CD4-positive, alpha-beta memory T cell (primary cell): Measurements from ENCODE around the gene ZC3H12C. TPM values are rescaled to one million over a fixed set of nuclear protein-coding genes. Genes with fewer than 3 reads are reported as not detected.

Experiments
- CTCF ChIA-PET: fragments of 350-600 bp; sonication (Branson Sonifier 250); formaldehyde crosslinking; loops from one replicate; lab custom pipeline; 2021; ENCODE audit warnings: inconsistent platforms; ENCODE audit not compliant: partially characterized antibody; lab: Charles Lee
- POLR2A ChIA-PET: fragments of 350-600 bp; sonication (Branson Sonifier 250); formaldehyde crosslinking; loops from one replicate; lab custom pipeline; 2021; ENCODE audit not compliant: partially characterized antibody; lab: Charles Lee
- DNase-seq, 5 donors: peaks; one replicate each; pipeline versions ENCODE4 v3.0.0 to v3.0.0-alpha.2; 2020 to 2022; ENCODE audit warnings: mixed read lengths in 1 of 5
- H3K27ac ChIP-seq: one replicate; pipeline ENCODE4 v1.7.0; 2013; ENCODE audit warnings: low read depth, low read length
- H3K27me3 ChIP-seq: 2 replicates; pipeline ENCODE4 v1.7.0; 2013; ENCODE audit warnings: mild to moderate bottlenecking, low read length, moderate library complexity; ENCODE audit not compliant: insufficient read depth
- H3K36me3 ChIP-seq: 2 replicates; pipeline ENCODE4 v1.7.0; 2013; ENCODE audit warnings: mild to moderate bottlenecking, low read length, moderate library complexity; ENCODE audit not compliant: insufficient read depth
- H3K4me1 ChIP-seq: 2 replicates; pipeline ENCODE4 v1.7.0; 2013; ENCODE audit warnings: mild to moderate bottlenecking, low read length, moderate library complexity; ENCODE audit not compliant: insufficient read depth
- H3K4me3 ChIP-seq, 2 donors: one replicate each; pipeline ENCODE4 v1.7.0; 2013; ENCODE audit warnings: low read length in 2 of 2, mild to moderate bottlenecking in 1 of 2
- H3K9me3 ChIP-seq, 2 donors: one replicate each; pipeline ENCODE4 v1.7.0; 2013; ENCODE audit warnings: low read length in 2 of 2, control low read depth in 1 of 2; ENCODE audit not compliant: control insufficient read depth in 1 of 2
- H3K27ac Mint-ChIP-seq, 7 donors: one replicate each; pipeline ENCODE4 v1.8.0; 2020 to 2021; ENCODE audit warnings: mixed read lengths in 7 of 7, mild to moderate bottlenecking in 6 of 7, inconsistent platforms in 3 of 7, moderate library complexity in 3 of 7
- H3K27me3 Mint-ChIP-seq, 2 donors: one replicate each; pipeline ENCODE4 v1.8.0; 2020 to 2021; ENCODE audit warnings: mixed read lengths in 2 of 2
- H3K36me3 Mint-ChIP-seq, 2 donors: one replicate each; pipeline ENCODE4 v1.8.0; 2020 to 2021; ENCODE audit warnings: mixed read lengths in 2 of 2, inconsistent platforms in 1 of 2, mild to moderate bottlenecking in 1 of 2
- H3K4me1 Mint-ChIP-seq, 4 donors: one replicate each; pipeline ENCODE4 v1.8.0; 2020 to 2021; ENCODE audit warnings: mixed read lengths in 4 of 4, mild to moderate bottlenecking in 1 of 4
- H3K4me3 Mint-ChIP-seq, 8 donors: one replicate each; pipeline ENCODE4 v1.8.0; 2020 to 2021; ENCODE audit warnings: mixed read lengths in 8 of 8, mild to moderate bottlenecking in 7 of 8, moderate library complexity in 6 of 8, inconsistent platforms in 3 of 8
- H3K9me3 Mint-ChIP-seq, 8 donors: one replicate each; pipeline ENCODE4 v1.8.0; 2020 to 2021; ENCODE audit warnings: mixed read lengths in 8 of 8, mild to moderate bottlenecking in 5 of 8, inconsistent platforms in 3 of 8, moderate library complexity in 1 of 8
- intact Hi-C: fragments of 100-400 bp; cut with micrococcal nuclease; formaldehyde crosslinking; loops from one replicate; pipeline ENCODE4 v1.15.1; 2023
- polyA plus RNA-seq, 2 donors: library from polyadenylated mRNA; unstranded; fragments of 300-500 nt; fragmentation: Illumina TruSeq; gene quantifications; one replicate each; pipeline ENCODE4 v1.2.3, GENCODE V29; 2021
- total RNA-seq, 2 experiments: library from RNA; stranded (reverse); gene quantifications; one replicate each; pipeline ENCODE4 v1.2.3, GENCODE V29; 2021

The ZC3H12C gene
- total and polyA plus RNA-seq, 4 experiments from 2014 or later, result 0.17 TPM; not detected in 2

GRCh38 chr11:110131386-110132123 is 38.4 kb downstream of the ZC3H12C start:
- H3K27me3 Mint-ChIP-seq, result peaks cover 3 to 12% of the 10 kb centered on the region in 2 donors
- intact Hi-C loops, result no loop called here
- Histone ChIP-seq H3K4me1 (no peaks in the 10 kb centered on the region), H3K9me3 (no peaks in the 10 kb centered on the region), H3K36me3 (no peaks in the 10 kb centered on the region), H3K27me3 (no peaks in the 10 kb centered on the region), H3K27ac (no peak overlapping the region), H3K4me3 (no peak overlapping the region)
- no peaks in the 10 kb centered on the region for H3K4me1 Mint-ChIP-seq
- ChIA-PET CTCF (no interaction called here), POLR2A (no interaction called here)
- no peak for DNase-seq
- H3K36me3 Mint-ChIP-seq, result no peaks in the 10 kb centered on the region
- no peak overlapping the region for H3K4me3 Mint-ChIP-seq
- H3K9me3 Mint-ChIP-seq, result no peaks in the 10 kb centered on the region
- no peak overlapping the region for H3K27ac Mint-ChIP-seq

- Histone ChIP-seq H3K4me1 (no peaks in the 10 kb centered on the region), H3K27ac (no peak overlapping the region), H3K27me3 (no peaks in the 10 kb centered on the region), H3K9me3 (no peaks in the 10 kb centered on the region), H3K4me3 (no peak overlapping the region), H3K36me3 (no peaks in the 10 kb centered on the region)
- ChIA-PET CTCF (no interaction called here), POLR2A (no interaction called here)
- DNase-seq, result no peak
- H3K9me3 Mint-ChIP-seq, result no peaks in the 10 kb centered on the region
- H3K4me1 Mint-ChIP-seq, result no peaks in the 10 kb centered on the region
- no peaks in the 10 kb centered on the region for H3K36me3 Mint-ChIP-seq
- no peak overlapping the region for H3K4me3 Mint-ChIP-seq
- intact Hi-C loops, result no loop called here
- H3K27ac Mint-ChIP-seq, result no peak overlapping the region
- H3K27me3 Mint-ChIP-seq, result peaks cover 3 to 13% of the 10 kb centered on the region in 2 donors
Observed at GRCh38 chr11:110133160-110133559, 40.0 kb downstream of the ZC3H12C start.

DNA sequence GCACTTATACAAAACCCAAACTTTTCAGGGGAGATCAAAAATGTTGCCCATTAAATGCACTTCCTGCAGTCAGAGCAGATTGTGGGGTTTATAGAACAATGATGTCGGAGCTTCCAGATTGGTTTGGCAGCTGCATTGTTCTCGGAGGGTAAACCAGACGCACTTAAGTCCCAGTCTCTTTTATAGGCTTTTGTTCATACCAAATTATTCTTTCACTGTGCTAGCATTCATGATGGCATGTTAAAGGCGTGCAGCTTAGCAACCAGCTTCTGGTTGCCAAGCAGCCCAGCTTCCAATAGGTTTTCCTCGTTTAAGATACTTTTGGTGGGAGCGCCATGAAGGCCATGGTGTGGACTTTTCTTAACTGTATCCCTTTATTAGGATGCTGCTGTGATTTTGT is 40.9 kb downstream of the ZC3H12C start:
- intact Hi-C loops, result no loop called here
- H3K36me3 Mint-ChIP-seq, result no peaks in the 10 kb centered on the region
- Histone ChIP-seq H3K27ac (no peak overlapping the region), H3K4me3 (no peak overlapping the region), H3K36me3 (no peaks in the 10 kb centered on the region), H3K27me3 (no peaks in the 10 kb centered on the region), H3K9me3 (no peaks in the 10 kb centered on the region), H3K4me1 (no peaks in the 10 kb centered on the region)
- POLR2A ChIA-PET, result no interaction called here
- H3K4me1 Mint-ChIP-seq, result no peaks in the 10 kb centered on the region
- H3K27me3 Mint-ChIP-seq, result peaks cover 3 to 13% of the 10 kb centered on the region in 2 donors
- no peak for DNase-seq
- CTCF ChIA-PET, result no interaction called here
- no peaks in the 10 kb centered on the region for H3K9me3 Mint-ChIP-seq
- H3K4me3 Mint-ChIP-seq, result no peak overlapping the region
- no peak overlapping the region for H3K27ac Mint-ChIP-seq

GRCh38 chr11:110141812-110142211 is 48.6 kb downstream of the ZC3H12C start:
- Mint-ChIP-seq H3K9me3 (peaks cover 0 to 2% (median 0%) of the 10 kb centered on the region in 8 donors), H3K36me3 (no peaks in the 10 kb centered on the region), H3K27me3 (peaks cover 7 to 19% of the 10 kb centered on the region in 2 donors), H3K4me3 (no peak overlapping the region), H3K27ac (no peak overlapping the region), H3K4me1 (peaks cover 0 to 2% (median 0%) of the 10 kb centered on the region in 4 donors)
- Histone ChIP-seq H3K4me3 (no peak overlapping the region), H3K27ac (no peak overlapping the region), H3K4me1 (no peaks in the 10 kb centered on the region), H3K9me3 (no peaks in the 10 kb centered on the region), H3K36me3 (no peaks in the 10 kb centered on the region), H3K27me3 (no peaks in the 10 kb centered on the region)
- intact Hi-C loops, result no loop called here
- no peak for DNase-seq
- ChIA-PET POLR2A (no interaction called here), CTCF (no interaction called here)

DNA sequence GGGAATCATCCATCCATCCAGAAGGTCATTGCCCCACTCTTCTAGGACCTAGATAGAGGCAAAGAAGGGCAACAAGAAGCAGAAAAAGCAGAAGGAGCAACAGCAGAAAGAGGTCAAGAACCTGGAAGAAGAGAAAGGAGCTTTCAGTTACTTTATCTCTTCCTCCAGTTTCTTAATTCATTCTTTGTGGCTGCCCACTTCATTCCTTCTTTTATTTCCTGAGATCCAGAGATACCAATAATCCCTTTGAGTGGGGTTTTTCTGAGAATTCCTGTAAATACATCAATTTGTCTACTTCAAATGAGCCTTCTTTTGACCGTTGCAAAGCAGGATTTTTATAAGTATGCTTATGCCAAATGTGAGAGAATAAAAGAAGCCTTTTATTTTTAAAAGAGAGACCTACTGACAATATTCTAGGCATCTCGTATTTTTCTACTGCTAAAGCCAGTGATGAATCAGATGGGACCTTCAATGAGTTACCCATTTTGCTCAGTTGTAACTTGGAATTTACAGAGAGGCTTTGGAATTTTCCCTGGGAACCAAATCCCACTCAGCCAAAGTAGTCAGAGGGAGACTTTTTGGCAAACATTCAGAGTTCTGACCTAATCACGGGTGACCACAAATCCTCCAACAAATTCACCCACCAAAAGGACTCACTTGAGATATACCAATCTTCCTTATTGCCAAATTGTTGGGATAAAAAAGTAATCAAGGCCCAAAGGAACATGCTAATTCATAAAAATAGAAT is 54.9 kb downstream of the ZC3H12C start:
- no peaks in the 10 kb centered on the region for H3K36me3 ChIP-seq
- peaks cover 0 to 2% (median 0%) of the 10 kb centered on the region in 4 donors for H3K4me1 Mint-ChIP-seq
- ChIA-PET POLR2A (no interaction called here), CTCF (no interaction called here)
- no peak overlapping the region for H3K4me3 Mint-ChIP-seq
- H3K27ac Mint-ChIP-seq, result no peak overlapping the region
- H3K27ac ChIP-seq, result no peak overlapping the region
- H3K27me3 ChIP-seq, result no peaks in the 10 kb centered on the region
- intact Hi-C loops, result no loop called here
- peaks cover 5 to 26% of the 10 kb centered on the region in 2 donors for H3K27me3 Mint-ChIP-seq
- H3K4me3 ChIP-seq, result no peak overlapping the region
- peaks cover 0 to 2% (median 0%) of the 10 kb centered on the region in 8 donors for H3K9me3 Mint-ChIP-seq
- H3K36me3 Mint-ChIP-seq, result no peaks in the 10 kb centered on the region
- H3K4me1 ChIP-seq, result no peaks in the 10 kb centered on the region
- DNase-seq, result no peak
- H3K9me3 ChIP-seq, result no peaks in the 10 kb centered on the region

DNA sequence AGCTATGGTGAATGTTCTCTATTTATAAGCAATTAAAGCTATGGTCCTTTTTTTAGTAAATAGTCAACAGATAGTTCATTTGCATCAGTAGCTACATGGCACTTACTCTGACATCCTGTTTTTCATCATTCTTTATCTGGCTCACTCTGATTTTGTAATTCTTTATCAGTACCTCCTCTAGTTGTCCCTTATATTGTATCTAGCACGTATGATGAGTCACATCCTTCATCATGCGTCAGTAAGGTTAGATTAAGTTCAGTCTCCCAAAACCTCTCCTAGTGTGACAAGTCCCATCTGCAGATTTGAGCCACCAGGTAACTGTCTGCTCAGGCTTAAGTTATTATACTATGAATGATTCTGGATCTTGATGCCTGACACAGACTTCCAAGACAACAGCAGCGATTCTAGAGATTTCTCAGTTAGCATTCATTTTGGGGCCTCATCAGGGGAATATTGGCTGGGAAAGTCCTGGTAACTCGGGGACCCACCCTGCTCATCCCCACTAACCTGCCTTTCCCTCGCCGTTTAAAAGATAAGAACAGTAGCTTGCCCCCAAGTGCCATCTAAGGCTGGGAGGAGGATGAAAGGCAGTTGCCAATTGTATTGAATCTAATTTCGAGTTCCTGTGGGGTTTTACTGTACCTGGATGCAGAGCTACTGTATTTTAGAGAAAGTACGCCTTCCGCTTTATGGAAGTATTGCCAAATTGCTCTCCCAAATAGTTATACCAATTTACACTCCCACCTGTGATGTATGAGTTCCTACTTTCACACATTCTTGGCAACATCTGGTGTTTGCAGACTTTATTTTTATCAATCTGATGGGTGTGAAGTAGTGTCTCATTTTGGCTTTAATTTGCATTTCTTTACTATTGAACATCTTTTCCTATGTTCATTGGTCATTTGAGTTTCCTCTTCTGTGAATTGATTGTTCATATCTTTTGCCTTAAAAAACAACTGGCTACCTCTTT is 55.9 kb downstream of the ZC3H12C start:
- Histone ChIP-seq H3K9me3 (no peaks in the 10 kb centered on the region), H3K4me1 (no peaks in the 10 kb centered on the region), H3K4me3 (no peak overlapping the region), H3K27ac (no peak overlapping the region), H3K36me3 (no peaks in the 10 kb centered on the region), H3K27me3 (no peaks in the 10 kb centered on the region)
- ChIA-PET CTCF (no interaction called here), POLR2A (no interaction called here)
- intact Hi-C loops, result no loop called here
- Mint-ChIP-seq H3K27ac (peak overlapping the region in 1 of 7 donors; percentile 61), H3K27me3 (peaks cover 5 to 28% of the 10 kb centered on the region in 2 donors), H3K9me3 (peaks cover 0 to 2% (median 0%) of the 10 kb centered on the region in 8 donors), H3K4me3 (no peak overlapping the region), H3K4me1 (peaks cover 0 to 2% (median 0%) of the 10 kb centered on the region in 4 donors), H3K36me3 (no peaks in the 10 kb centered on the region)
- DNase-seq, result no peak

- Mint-ChIP-seq H3K27ac (no peak overlapping the region), H3K27me3 (peaks cover 4 to 22% of the 10 kb centered on the region in 2 donors), H3K9me3 (no peaks in the 10 kb centered on the region), H3K36me3 (no peaks in the 10 kb centered on the region), H3K4me3 (no peak overlapping the region), H3K4me1 (no peaks in the 10 kb centered on the region)
- Histone ChIP-seq H3K27ac (no peak overlapping the region), H3K27me3 (no peaks in the 10 kb centered on the region), H3K4me1 (no peaks in the 10 kb centered on the region), H3K36me3 (no peaks in the 10 kb centered on the region), H3K4me3 (no peak overlapping the region), H3K9me3 (no peaks in the 10 kb centered on the region)
- intact Hi-C loops, result no loop called here
- POLR2A ChIA-PET, result no interaction called here
- CTCF ChIA-PET, result interaction anchor here (1.0 kb wide), 1 partner anchor 11 kb away, joined by 3 read pairs; no protein-coding TSS in a partner anchor
- no peak for DNase-seq
Observed at GRCh38 chr11:110152199-110152598, 59.0 kb downstream of the ZC3H12C start.
